Rectal smooth muscle tissue (tissue), 1 donor: ENCODE results near the gene SLC7A8.
"Not testable (repeated sequence)": the region's sequence is repeated elsewhere in the genome, so short reads cannot be mapped to it uniquely, and the experiment has no call there.

Source experiments
- H3K27ac ChIP-seq: one replicate; pipeline ENCODE4 v1.7.0; 2013; ENCODE audit warnings: low read depth, low read length, inconsistent platforms
- H3K27me3 ChIP-seq: one replicate; pipeline ENCODE4 v1.7.0; 2013; ENCODE audit warnings: low read length; ENCODE audit not compliant: control insufficient read depth, insufficient read depth
- H3K36me3 ChIP-seq: one replicate; pipeline ENCODE4 v1.7.0; 2013; ENCODE audit warnings: low read length; ENCODE audit not compliant: control insufficient read depth, insufficient read depth
- H3K4me1 ChIP-seq: one replicate; pipeline ENCODE4 v1.7.0; 2013; ENCODE audit warnings: low read length; ENCODE audit not compliant: control insufficient read depth, insufficient read depth
- H3K4me3 ChIP-seq: one replicate; pipeline ENCODE4 v1.7.0; 2013; ENCODE audit warnings: low read length
- H3K9ac ChIP-seq: one replicate; pipeline ENCODE4 v1.7.0; 2013; ENCODE audit warnings: low read length

Gene SLC7A8

GRCh38 chr14:23202001-23202400 is 18.5 kb upstream of the SLC7A8 start:
- Histone ChIP-seq H3K27ac (no peak overlapping the region), H3K36me3 (no peaks in the 10 kb centered on the region), H3K4me3 (no peak overlapping the region), H3K27me3 (no peaks in the 10 kb centered on the region), H3K9ac (no peak overlapping the region), H3K4me1 (no peaks in the 10 kb centered on the region)

- not testable (repeated sequence) for H3K9ac ChIP-seq, H3K4me3 ChIP-seq, H3K27ac ChIP-seq, H3K27me3 ChIP-seq, H3K4me1 ChIP-seq, H3K36me3 ChIP-seq
These were observed 15.7 kb upstream of the SLC7A8 start for GRCh38 chr14:23199141-23199540.

- H3K27me3 ChIP-seq, H3K4me1 ChIP-seq, H3K27ac ChIP-seq, H3K4me3 ChIP-seq, H3K36me3 ChIP-seq, H3K9ac ChIP-seq: not testable (repeated sequence)
These were observed 13.0 kb upstream of the SLC7A8 start for GRCh38 chr14:23196487-23196886.

- no peak overlapping the region for H3K27ac ChIP-seq
- H3K4me3 ChIP-seq = no peak overlapping the region
These were observed 12.2 kb upstream of the SLC7A8 start for GRCh38 chr14:23195552-23196101.

GRCh38 chr14:23193432-23193831 is 10.0 kb upstream of the SLC7A8 start:
- Histone ChIP-seq H3K27me3 (no peaks in the 10 kb centered on the region), H3K9ac (no peak overlapping the region), H3K4me1 (no peaks in the 10 kb centered on the region), H3K27ac (no peak overlapping the region), H3K4me3 (no peak overlapping the region), H3K36me3 (no peaks in the 10 kb centered on the region)

More at GRCh38 chr14:23195552-23196101, 12.2 kb upstream of the SLC7A8 start:
- Histone ChIP-seq H3K4me1 (no peaks in the 10 kb centered on the region), H3K9ac (no peak overlapping the region), H3K27me3 (no peaks in the 10 kb centered on the region), H3K36me3 (no peaks in the 10 kb centered on the region)

GRCh38 chr14:23187925-23188324 is 4.5 kb upstream of the SLC7A8 start:
- Histone ChIP-seq H3K4me1 (no peaks in the 10 kb centered on the region), H3K27me3 (no peaks in the 10 kb centered on the region), H3K9ac (no peak overlapping the region), H3K27ac (no peak overlapping the region), H3K4me3 (no peak overlapping the region), H3K36me3 (no peaks in the 10 kb centered on the region)

DNA sequence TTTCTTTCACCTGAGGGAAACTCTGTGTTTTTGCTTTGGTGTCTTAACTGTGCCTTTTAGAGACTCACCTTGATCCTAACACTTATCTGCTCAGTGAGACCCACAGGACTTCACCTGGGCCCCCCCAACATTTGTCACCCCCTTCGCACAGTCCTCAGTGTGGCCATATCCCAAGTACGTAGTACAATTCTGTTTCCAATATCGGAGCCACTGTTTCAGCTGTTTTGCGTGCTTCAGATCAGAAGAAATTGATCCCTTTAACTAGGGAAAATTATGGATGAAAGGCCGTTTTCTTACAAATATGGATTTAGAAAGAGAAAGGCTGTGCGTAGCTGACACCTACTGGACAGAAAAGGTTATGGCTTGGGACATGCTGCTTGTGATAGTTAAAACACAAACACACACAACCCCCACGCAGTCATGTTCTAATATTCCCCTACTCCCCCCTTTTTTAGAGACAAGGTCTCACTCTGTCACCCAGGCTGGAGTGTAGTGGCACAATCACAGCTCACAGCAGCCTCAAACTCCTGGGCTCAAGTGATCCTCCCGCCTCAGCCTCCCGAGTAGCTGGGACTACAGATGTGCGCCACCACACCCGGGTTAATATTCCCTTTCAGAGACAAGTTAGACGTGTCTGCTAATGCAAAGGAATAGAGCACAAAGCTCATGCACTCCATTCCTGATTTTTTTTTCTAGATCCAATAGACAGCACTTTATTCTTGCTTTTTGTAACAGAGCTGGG is 3.6 kb upstream of the SLC7A8 start:
- peaks cover 3% of the 10 kb centered on the region for H3K4me1 ChIP-seq
- no peak overlapping the region for H3K4me3 ChIP-seq
- no peak overlapping the region for H3K9ac ChIP-seq
- no peaks in the 10 kb centered on the region for H3K27me3 ChIP-seq
- H3K27ac ChIP-seq = no peak overlapping the region
- no peaks in the 10 kb centered on the region for H3K36me3 ChIP-seq

DNA sequence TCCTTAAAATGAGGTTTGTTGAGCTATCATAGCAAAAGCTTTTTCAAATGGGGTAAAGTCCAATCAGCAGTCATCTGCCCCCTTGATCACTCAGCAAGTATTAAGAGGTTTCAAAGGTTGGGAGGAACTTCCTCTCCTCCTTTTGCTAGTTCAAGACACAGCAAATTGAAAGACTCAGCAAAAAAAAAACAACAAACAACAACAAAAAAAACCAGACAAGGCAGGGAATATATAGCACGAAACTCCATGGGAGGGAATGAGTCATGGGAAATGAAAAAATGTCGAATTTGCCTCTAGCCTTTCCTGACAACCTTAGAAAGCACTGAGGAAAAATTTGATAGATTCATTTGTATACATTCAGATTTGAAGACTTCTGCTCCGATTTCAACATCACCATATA is 1.6 kb upstream of the SLC7A8 start:
- peaks cover 3% of the 10 kb centered on the region for H3K4me1 ChIP-seq
- H3K4me3 ChIP-seq = no peak overlapping the region
- no peak overlapping the region for H3K27ac ChIP-seq
- no peak overlapping the region for H3K9ac ChIP-seq
- no peaks in the 10 kb centered on the region for H3K27me3 ChIP-seq
- H3K36me3 ChIP-seq = no peaks in the 10 kb centered on the region

GRCh38 chr14:23183158-23183470 is 346 bp downstream of the SLC7A8 start:
- Histone ChIP-seq H3K36me3 (no peaks in the 10 kb centered on the region), H3K9ac (no peak overlapping the region)

GRCh38 chr14:23182372-23183157 is 895 bp downstream of the SLC7A8 start:
- H3K9ac ChIP-seq = peak overlapping the region; percentile 41
- peaks cover 3% of the 10 kb centered on the region for H3K4me1 ChIP-seq
- no peak overlapping the region for H3K27ac ChIP-seq
- peak overlapping the region; percentile 74 for H3K4me3 ChIP-seq
- H3K36me3 ChIP-seq = no peaks in the 10 kb centered on the region
- H3K27me3 ChIP-seq = no peaks in the 10 kb centered on the region

More at GRCh38 chr14:23183158-23183470, 346 bp downstream of the SLC7A8 start:
- Histone ChIP-seq H3K27me3 (no peaks in the 10 kb centered on the region), H3K27ac (no peak overlapping the region), H3K4me1 (peaks cover 3% of the 10 kb centered on the region), H3K4me3 (peak overlapping the region; percentile 74)

DNA sequence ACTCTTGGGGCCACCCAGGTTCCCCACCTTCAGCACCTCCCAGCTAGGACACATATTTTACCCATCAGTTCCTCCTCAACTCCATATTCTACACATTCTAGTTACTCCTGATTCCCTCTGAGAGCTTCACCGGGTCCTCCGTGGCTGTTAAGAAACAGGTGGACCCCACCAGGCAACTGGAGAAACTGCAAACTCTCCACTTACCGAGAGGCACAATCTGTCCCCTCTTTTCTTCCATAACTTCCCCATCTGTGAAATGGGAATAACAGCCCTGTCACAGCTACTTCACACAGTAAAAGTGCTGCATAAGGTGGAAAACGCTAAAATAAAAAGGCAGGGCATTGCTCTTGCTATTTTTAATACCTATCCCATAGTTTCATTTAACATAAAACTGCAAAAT is 1.5 kb downstream of the SLC7A8 start:
- Histone ChIP-seq H3K4me1 (peaks cover 3% of the 10 kb centered on the region), H3K4me3 (peak overlapping the region; percentile 74), H3K9ac (no peak overlapping the region), H3K27ac (no peak overlapping the region), H3K27me3 (no peaks in the 10 kb centered on the region), H3K36me3 (no peaks in the 10 kb centered on the region)

- Histone ChIP-seq H3K9ac (no peak overlapping the region), H3K27ac (no peak overlapping the region), H3K4me3 (peak overlapping the region; percentile 36)
These were observed 2.0 kb downstream of the SLC7A8 start for GRCh38 chr14:23181453-23181852.

More at GRCh38 chr14:23181453-23181852, 2.0 kb downstream of the SLC7A8 start:
- H3K36me3 ChIP-seq = no peaks in the 10 kb centered on the region
- H3K4me1 ChIP-seq = peaks cover 3% of the 10 kb centered on the region
- H3K27me3 ChIP-seq = no peaks in the 10 kb centered on the region
